ENCODE results near the gene HAGH. TPM values are rescaled to one million over a fixed set of nuclear protein-coding genes. Genes with fewer than 3 reads are reported as not detected.

Gene HAGH
- total and polyA plus RNA-seq, 9 of the 15 experiments (the other 6 are each of a cell fraction or from before 2014, with no cell fraction given), result 0.46 to 35.1 (median 16.8) TPM

DNA sequence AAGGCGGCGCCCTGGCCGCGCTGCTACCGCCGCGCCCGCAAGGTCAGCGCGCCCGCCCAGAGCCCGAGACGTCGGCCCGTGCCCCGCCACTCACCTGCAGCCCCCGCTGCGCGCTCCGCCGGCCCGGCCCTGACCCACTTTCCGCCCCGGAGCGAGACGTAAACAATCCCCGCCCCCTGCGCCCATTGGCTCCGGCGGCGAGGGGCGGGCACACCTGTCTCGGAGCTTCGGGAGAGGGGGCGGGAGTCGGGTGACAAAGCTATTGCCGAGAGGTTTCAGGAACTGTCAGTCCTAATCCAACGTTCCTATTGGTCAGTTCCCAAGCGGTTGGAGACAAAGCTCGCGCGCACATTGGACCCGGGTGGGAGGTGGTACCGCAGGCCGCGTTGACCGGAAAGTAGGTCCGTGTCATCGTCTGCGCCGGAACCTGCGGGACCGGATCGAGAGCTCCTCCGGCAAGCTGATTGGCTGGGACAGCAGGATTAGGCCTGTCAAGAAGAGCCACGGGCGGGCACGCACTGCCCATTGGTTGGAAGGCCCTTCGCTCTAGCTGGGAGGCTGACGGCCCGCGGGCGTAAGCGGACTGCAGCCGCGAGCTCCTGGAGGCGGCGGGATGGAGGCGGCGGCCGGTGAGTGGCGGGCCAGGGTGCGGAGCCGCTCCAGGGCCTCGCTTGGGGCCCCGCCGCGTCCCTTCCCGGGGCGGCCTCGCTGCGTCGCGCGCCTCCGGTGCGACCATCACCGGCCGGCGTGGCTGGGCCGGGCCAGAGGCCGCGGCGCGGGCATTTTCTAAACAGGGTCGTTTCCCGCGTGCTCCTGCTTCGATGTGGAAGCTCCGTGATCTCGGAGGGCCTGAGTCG lies 44.0 kb downstream of the HAGH start, which contains the start of the genes NUBP2 and SPSB3 (continued):
- no peak for TF ChIP-seq REST (IDR thresholded peaks at IDR 0.05; ENCODE audit: borderline replicate concordance)
- TF ChIP-seq REST (CRISPR knock-in tag; IDR thresholded peaks at IDR 0.05; ENCODE audit: low read depth), result no peak
- TF ChIP-seq, protein P1, sequence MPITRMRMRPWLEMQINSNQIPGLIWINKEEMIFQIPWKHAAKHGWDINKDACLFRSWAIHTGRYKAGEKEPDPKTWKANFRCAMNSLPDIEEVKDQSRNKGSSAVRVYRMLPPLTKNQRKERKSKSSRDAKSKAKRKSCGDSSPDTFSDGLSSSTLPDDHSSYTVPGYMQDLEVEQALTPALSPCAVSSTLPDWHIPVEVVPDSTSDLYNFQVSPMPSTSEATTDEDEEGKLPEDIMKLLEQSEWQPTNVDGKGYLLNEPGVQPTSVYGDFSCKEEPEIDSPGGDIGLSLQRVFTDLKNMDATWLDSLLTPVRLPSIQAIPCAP (CRISPR knock-in tag; IDR thresholded peaks at IDR 0.05; ENCODE audit: borderline replicate concordance), result no peak
- no peak for TF ChIP-seq XRCC3 (IDR thresholded peaks at IDR 0.05)
- TF ChIP-seq ZNF316 (IDR thresholded peaks at IDR 0.05), result no peak
- TF ChIP-seq ZNF146 (CRISPR knock-in tag; IDR thresholded peaks at IDR 0.05; ENCODE audit: unreplicated experiment), result no peak
- TF ChIP-seq ZFP91 (CRISPR knock-in tag; IDR thresholded peaks at IDR 0.05), result no peak
- no peak for TF ChIP-seq KAT7 (CRISPR knock-in tag; IDR thresholded peaks at IDR 0.05; ENCODE audit: borderline replicate concordance)
- no peak for TF ChIP-seq ZNF431 (CRISPR knock-in tag; IDR thresholded peaks at IDR 0.05)
- no peak for TF ChIP-seq ZBTB2 (IDR thresholded peaks at IDR 0.05)
- no peak for TF ChIP-seq RBM17 (IDR thresholded peaks at IDR 0.05; ENCODE audit: borderline replicate concordance, low read depth, low read length)
- TF ChIP-seq, protein P2, sequence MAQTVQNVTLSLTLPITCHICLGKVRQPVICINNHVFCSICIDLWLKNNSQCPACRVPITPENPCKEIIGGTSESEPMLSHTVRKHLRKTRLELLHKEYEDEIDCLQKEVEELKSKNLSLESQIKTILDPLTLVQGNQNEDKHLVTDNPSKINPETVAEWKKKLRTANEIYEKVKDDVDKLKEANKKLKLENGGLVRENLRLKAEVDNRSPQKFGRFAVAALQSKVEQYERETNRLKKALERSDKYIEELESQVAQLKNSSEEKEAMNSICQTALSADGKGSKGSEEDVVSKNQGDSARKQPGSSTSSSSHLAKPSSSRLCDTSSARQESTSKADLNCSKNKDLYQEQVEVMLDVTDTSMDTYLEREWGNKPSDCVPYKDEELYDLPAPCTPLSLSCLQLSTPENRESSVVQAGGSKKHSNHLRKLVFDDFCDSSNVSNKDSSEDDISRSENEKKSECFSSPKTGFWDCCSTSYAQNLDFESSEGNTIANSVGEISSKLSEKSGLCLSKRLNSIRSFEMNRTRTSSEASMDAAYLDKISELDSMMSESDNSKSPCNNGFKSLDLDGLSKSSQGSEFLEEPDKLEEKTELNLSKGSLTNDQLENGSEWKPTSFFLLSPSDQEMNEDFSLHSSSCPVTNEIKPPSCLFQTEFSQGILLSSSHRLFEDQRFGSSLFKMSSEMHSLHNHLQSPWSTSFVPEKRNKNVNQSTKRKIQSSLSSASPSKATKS (CRISPR knock-in tag; IDR thresholded peaks at IDR 0.05), result no peak
- no peak for TF ChIP-seq ZKSCAN3 (CRISPR knock-in tag; IDR thresholded peaks at IDR 0.05)

Data from K562 (cell line).